ENCODE measurements around the gene TRIM9. TPM values are rescaled to one million over a fixed set of nuclear protein-coding genes. Genes with fewer than 3 reads are reported as not detected.
"Not testable (repeated sequence)": the region's sequence is repeated elsewhere in the genome, so short reads cannot be mapped to it uniquely, and the experiment has no call there.

Gene TRIM9
- total RNA-seq, 1 donor from 2014 or later: 1.3 TPM

DNA sequence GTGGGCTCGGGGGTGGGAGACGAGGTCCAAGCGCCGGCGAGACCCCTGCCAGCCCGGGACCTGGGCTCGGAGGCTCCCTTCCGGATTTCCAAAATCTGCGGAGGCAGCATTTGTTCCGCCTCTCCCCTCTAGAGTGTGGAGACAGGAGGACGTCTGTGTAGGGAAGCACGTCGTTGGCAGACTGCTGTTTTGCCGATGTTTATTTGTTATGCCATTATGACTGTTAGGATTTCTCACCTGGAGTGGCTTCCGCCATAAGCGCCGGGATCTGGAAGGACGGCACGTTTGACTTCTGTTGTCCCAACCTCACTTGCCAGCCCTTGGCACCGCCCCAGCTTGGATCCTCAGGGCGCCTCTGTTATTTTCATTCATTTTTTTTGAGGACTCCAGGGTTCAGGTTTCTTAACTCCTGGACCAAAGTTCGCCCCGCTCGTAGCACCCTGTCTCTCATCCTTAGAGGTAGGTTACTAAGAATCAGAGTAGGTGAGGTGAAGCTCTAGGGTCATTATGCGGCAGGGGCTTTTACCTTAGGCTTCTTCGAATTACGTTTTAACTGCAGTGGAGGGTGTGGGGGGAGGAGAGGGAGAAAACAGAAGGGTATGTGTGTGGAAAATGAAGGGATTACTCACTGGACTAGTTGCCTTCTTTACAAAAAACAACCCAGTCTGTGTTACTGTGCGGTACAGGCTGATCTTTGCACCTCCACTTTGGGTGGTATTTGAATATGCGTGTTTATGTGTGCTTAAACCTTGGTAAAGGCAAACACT is 150.1 kb downstream of the TRIM9 start:
- peaks cover 25% of the 10 kb centered on the region for H3F3A ChIP-seq (ENCODE audit: low read depth)
- H3K4me2 ChIP-seq: peak overlapping the region; percentile 87
- no peaks in the 10 kb centered on the region for H3K36me3 ChIP-seq
- H3K4me1 ChIP-seq: no peaks in the 10 kb centered on the region
- Mint-ChIP-seq H3K27me3 (ENCODE audit: insufficient read depth, low read depth) (peaks cover 5% of the 10 kb centered on the region), H3K4me3 (peak overlapping the region; percentile 92), H3K9me3 (no peaks in the 10 kb centered on the region), H3K27ac (peak overlapping the region; percentile 37), H3K36me3 (peaks cover 5% of the 10 kb centered on the region), H3K4me1 (peaks cover 18% of the 10 kb centered on the region)
- peak overlapping the region; percentile 69 for H3K4me3 ChIP-seq
- H3K27ac ChIP-seq: no peak overlapping the region
- H4K20me1 ChIP-seq (ENCODE audit: low read depth): no peaks in the 10 kb centered on the region
- no peak overlapping the region for H3K9ac ChIP-seq
- peaks cover 3% of the 10 kb centered on the region for H3K79me2 ChIP-seq (ENCODE audit: low read depth)
- peak overlapping the region; percentile 96 for H2AFZ ChIP-seq (replicated peaks)
- no peaks in the 10 kb centered on the region for H3K9me3 ChIP-seq (ENCODE audit: low read depth)
- no peak for DNase-seq (ENCODE audit: low spot score)
- no peak for TF ChIP-seq EZH2phosphoT487 (IDR thresholded peaks at IDR 0.05)
- TF ChIP-seq EZH2 (IDR thresholded peaks at IDR 0.05): no peak
- TF ChIP-seq, protein P1, sequence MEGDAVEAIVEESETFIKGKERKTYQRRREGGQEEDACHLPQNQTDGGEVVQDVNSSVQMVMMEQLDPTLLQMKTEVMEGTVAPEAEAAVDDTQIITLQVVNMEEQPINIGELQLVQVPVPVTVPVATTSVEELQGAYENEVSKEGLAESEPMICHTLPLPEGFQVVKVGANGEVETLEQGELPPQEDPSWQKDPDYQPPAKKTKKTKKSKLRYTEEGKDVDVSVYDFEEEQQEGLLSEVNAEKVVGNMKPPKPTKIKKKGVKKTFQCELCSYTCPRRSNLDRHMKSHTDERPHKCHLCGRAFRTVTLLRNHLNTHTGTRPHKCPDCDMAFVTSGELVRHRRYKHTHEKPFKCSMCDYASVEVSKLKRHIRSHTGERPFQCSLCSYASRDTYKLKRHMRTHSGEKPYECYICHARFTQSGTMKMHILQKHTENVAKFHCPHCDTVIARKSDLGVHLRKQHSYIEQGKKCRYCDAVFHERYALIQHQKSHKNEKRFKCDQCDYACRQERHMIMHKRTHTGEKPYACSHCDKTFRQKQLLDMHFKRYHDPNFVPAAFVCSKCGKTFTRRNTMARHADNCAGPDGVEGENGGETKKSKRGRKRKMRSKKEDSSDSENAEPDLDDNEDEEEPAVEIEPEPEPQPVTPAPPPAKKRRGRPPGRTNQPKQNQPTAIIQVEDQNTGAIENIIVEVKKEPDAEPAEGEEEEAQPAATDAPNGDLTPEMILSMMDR (IDR thresholded peaks at IDR 0.05): no peak
- peaks cover 10% of the 10 kb centered on the region for H3K27me3 ChIP-seq

DNA sequence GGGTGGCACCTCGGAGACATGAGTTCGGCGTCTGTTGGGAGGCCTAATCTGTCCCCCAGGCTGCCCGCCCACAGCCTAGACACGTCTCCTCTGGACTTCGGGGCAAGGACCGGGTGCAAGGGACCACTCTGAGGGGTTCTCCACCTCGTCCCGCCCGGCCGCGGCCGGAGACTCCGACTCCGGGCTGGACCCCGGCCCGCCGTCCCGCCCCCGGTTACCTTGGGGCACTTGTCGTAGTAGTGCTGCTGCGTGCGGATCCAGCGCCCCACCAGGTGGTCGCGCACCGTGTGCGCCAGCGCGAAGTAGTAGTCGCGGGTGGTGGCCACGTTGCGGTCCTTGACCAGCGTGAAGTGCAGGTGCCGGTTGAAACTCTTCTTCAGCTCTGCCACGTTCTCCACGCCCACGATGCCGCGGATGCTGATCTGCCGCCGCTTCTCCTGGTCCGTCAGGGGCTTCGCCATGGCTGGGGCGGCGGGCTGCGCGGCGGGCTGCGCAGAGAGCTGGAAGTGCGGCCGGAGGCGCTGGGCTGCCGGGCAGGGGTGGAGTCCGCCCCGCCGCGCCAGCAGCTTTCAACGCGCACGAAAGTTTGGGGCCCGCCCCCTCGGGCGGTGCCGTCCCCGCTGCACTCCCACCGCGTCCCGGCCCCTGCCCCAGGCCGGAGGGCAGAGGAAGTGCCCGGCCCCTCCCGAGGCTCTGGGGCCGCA is 150.8 kb downstream of the TRIM9 start, which contains the start of gene PYGL:
Gene PYGL (minus strand): TSS at position 541 of the 704 bp plus-strand sequence. CDS start 80 bp downstream, at position 461.
- no peaks in the 10 kb centered on the region for H3K9me3 Mint-ChIP-seq
- peaks cover 5% of the 10 kb centered on the region for H3K36me3 Mint-ChIP-seq
- peak within 1 kb of the TSS; percentile 37 for H3K27ac Mint-ChIP-seq
- no peaks in the 10 kb centered on the region for H3K4me1 ChIP-seq
- peaks cover 10% of the 10 kb centered on the region for H3K27me3 ChIP-seq
- H2AFZ ChIP-seq (replicated peaks): peak within 1 kb of the TSS; percentile 96
- no peaks in the 10 kb centered on the region for H3K9me3 ChIP-seq (ENCODE audit: low read depth)
- peaks cover 18% of the 10 kb centered on the region for H3K4me1 Mint-ChIP-seq
- peaks cover 25% of the 10 kb centered on the region for H3F3A ChIP-seq (ENCODE audit: low read depth)
- TF ChIP-seq EZH2phosphoT487 (IDR thresholded peaks at IDR 0.05) (no peak), EZH2 (IDR thresholded peaks at IDR 0.05) (no peak)
- TF ChIP-seq, protein P1 (IDR thresholded peaks at IDR 0.05): no peak
- peaks cover 3% of the 10 kb centered on the region for H3K79me2 ChIP-seq (ENCODE audit: low read depth)
- no peak within 1 kb of the TSS for H3K27ac ChIP-seq
- peaks cover 5% of the 10 kb centered on the region for H3K27me3 Mint-ChIP-seq (ENCODE audit: insufficient read depth, low read depth)
- H3K4me3 ChIP-seq: peak within 1 kb of the TSS; percentile 69
- no peaks in the 10 kb centered on the region for H4K20me1 ChIP-seq (ENCODE audit: low read depth)
- no peaks in the 10 kb centered on the region for H3K36me3 ChIP-seq
- DNase-seq (ENCODE audit: low spot score): peak; percentile 89
- H3K9ac ChIP-seq: no peak within 1 kb of the TSS
- peak within 1 kb of the TSS; percentile 92 for H3K4me3 Mint-ChIP-seq
- peak within 1 kb of the TSS; percentile 87 for H3K4me2 ChIP-seq

DNA sequence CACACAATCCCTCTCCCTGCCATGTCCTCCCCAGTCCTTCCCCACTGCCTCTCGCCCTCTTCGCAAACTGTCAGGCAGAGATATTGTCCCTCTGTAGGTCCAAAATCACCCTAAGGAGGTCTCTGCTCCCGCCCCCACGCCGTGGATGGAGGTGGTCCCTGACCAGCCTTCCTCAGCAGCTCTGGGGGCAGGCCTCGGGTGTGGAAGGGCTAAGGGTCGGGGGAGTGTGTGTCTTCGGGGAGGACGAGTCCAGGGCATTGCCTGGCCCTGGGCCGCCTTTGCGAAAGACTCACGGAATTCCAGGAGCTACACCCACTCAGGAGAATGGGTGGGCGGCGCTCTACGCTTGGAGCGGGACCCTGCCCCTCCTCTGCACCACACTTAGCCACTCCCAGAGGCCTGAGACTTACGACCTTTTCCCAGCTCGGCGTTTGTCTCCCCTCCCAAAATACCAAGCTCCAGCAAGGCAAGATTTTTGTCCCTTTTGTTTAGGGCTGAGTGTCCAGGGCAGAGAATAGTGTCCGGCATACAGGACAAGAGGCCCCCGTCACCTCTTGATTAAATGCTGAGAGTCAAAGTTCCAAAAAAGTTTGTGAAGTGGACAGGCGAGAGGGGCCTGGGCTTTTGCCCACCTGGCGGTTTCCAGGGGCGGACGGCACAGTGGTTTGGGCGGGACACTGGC is 151.5 kb downstream of the TRIM9 start:
- peak overlapping the region; percentile 87 for H3K4me2 ChIP-seq
- Mint-ChIP-seq H3K4me1 (peaks cover 18% of the 10 kb centered on the region), H3K4me3 (peak overlapping the region; percentile 90), H3K36me3 (peaks cover 5% of the 10 kb centered on the region), H3K9me3 (no peaks in the 10 kb centered on the region), H3K27me3 (ENCODE audit: insufficient read depth, low read depth) (peaks cover 5% of the 10 kb centered on the region), H3K27ac (no peak overlapping the region)
- H3K27me3 ChIP-seq: peaks cover 10% of the 10 kb centered on the region
- H3K4me1 ChIP-seq: no peaks in the 10 kb centered on the region
- no peak overlapping the region for H3K27ac ChIP-seq
- H3K9ac ChIP-seq: no peak overlapping the region
- H3F3A ChIP-seq (ENCODE audit: low read depth): peaks cover 25% of the 10 kb centered on the region
- H3K4me3 ChIP-seq: peak overlapping the region; percentile 69
- TF ChIP-seq EZH2 (IDR thresholded peaks at IDR 0.05): no peak
- TF ChIP-seq, protein P1 (IDR thresholded peaks at IDR 0.05): no peak
- no peak for TF ChIP-seq EZH2phosphoT487 (IDR thresholded peaks at IDR 0.05)
- no peaks in the 10 kb centered on the region for H3K9me3 ChIP-seq (ENCODE audit: low read depth)
- H4K20me1 ChIP-seq (ENCODE audit: low read depth): no peaks in the 10 kb centered on the region
- peak overlapping the region; percentile 96 for H2AFZ ChIP-seq (replicated peaks)
- peaks cover 3% of the 10 kb centered on the region for H3K79me2 ChIP-seq (ENCODE audit: low read depth)
- peak; percentile 87 for DNase-seq (ENCODE audit: low spot score)
- no peaks in the 10 kb centered on the region for H3K36me3 ChIP-seq

DNA sequence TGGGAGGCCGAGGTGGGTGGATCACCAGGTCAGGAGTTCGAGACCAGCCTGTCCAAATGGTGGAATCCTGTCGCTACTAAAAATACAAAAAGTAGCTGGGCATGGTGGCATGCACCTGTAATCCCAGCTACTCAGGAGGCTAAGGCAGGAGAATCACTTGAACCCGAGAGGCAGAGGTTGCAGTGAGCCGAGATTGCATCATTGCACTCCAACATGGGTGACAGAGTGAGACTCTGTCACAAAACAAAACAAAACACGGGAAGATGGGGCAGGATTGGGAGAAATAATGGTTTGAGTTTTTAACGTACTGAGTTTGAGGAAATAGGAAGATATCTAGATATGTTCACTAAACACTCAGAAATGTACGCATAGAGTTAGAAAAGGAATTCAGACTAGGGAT is 153.3 kb downstream of the TRIM9 start:
- H3K27me3 Mint-ChIP-seq (ENCODE audit: insufficient read depth, low read depth); H3K4me2 ChIP-seq; H3K27ac ChIP-seq; H3K36me3 ChIP-seq; H3K4me3 ChIP-seq; H3K4me1 ChIP-seq; H3K9me3 ChIP-seq (ENCODE audit: low read depth); H3K79me2 ChIP-seq (ENCODE audit: low read depth); H4K20me1 ChIP-seq (ENCODE audit: low read depth); H3K9ac ChIP-seq; H3K36me3 Mint-ChIP-seq; DNase-seq (ENCODE audit: low spot score); H2AFZ ChIP-seq (replicated peaks); H3K27me3 ChIP-seq; H3K27ac Mint-ChIP-seq; H3K9me3 Mint-ChIP-seq: not testable (repeated sequence)
- H3F3A ChIP-seq (ENCODE audit: low read depth): peaks cover 25% of the 10 kb centered on the region
- Mint-ChIP-seq H3K4me1 (peaks cover 13% of the 10 kb centered on the region), H3K4me3 (peak overlapping the region; percentile 11)

Data from neural progenitor cell (in vitro differentiated cells).